Fibroblast of upper back skin (primary cell): ENCODE results near the gene PGF.
"Not testable (repeated sequence)": the region's sequence is repeated elsewhere in the genome, so short reads cannot be mapped to it uniquely, and the experiment has no call there.

Source experiments
- DNase-seq: peaks from one replicate; pipeline ENCODE4 v3.0.0-alpha.2; 2013

PGF gene

GRCh38 chr14:74938531-74939495, 16.6 kb downstream of the PGF start:
- DNase-seq = no peak

GRCh38 chr14:74937171-74937570, 18.2 kb downstream of the PGF start:
- DNase-seq = no peak

- no peak for DNase-seq
Observed at GRCh38 chr14:74936731-74937130, 18.7 kb downstream of the PGF start.

- no peak for DNase-seq
Observed at GRCh38 chr14:74936151-74936550, 19.2 kb downstream of the PGF start.

- peak; percentile 32 for DNase-seq
Observed at GRCh38 chr14:74935360-74935680, 20.1 kb downstream of the PGF start.

GRCh38 chr14:74934476-74935359, 20.7 kb downstream of the PGF start:
- DNase-seq = peak; percentile 36

GRCh38 chr14:74934041-74934440, 21.4 kb downstream of the PGF start:
- DNase-seq = no peak

GRCh38 chr14:74932936-74933335, 22.5 kb downstream of the PGF start:
- DNase-seq = not testable (repeated sequence)

- no peak for DNase-seq
Observed at GRCh38 chr14:74932401-74932901, 22.9 kb downstream of the PGF start.

- not testable (repeated sequence) for DNase-seq
Observed at GRCh38 chr14:74931744-74932143, 23.7 kb downstream of the PGF start.

- no peak for DNase-seq
Observed at GRCh38 chr14:74929242-74929641, 26.2 kb downstream of the PGF start.

GRCh38 chr14:74927225-74927624, 28.2 kb downstream of the PGF start:
- no peak for DNase-seq

- DNase-seq = no peak
Observed at GRCh38 chr14:74924061-74924460, 31.3 kb downstream of the PGF start.

GRCh38 chr14:74922752-74923401, 32.5 kb downstream of the PGF start, which contains the start of gene RPS6KL1:
TSS of gene RPS6KL1 (minus strand) at chr14:74923260. CDS start at chr14:74921541, 1,719 bp downstream.
- DNase-seq = peak; percentile 67

- no peak for DNase-seq
Observed at GRCh38 chr14:74921987-74922751, 33.2 kb downstream of the PGF start.

- no peak for DNase-seq
Observed at GRCh38 chr14:74921053-74921620, 34.3 kb downstream of the PGF start.

GRCh38 chr14:74920281-74920680, 35.1 kb downstream of the PGF start:
- no peak for DNase-seq

GRCh38 chr14:74919421-74920165, 35.8 kb downstream of the PGF start:
- DNase-seq = no peak

- no peak for DNase-seq
Observed at GRCh38 chr14:74918380-74918779, 37.0 kb downstream of the PGF start.

- peak; percentile 32 for DNase-seq
Observed at GRCh38 chr14:74917646-74918081, 37.7 kb downstream of the PGF start.

- DNase-seq = no peak
Observed at GRCh38 chr14:74917178-74917543, 38.2 kb downstream of the PGF start.
